K562 (cell line): ENCODE measurements around the gene CACNG3. TPM values are rescaled to one million over a fixed set of nuclear protein-coding genes. Genes with fewer than 3 reads are reported as not detected.

Experiments
- ATAC-seq: fragments of 200-7000 bp; cut with Tn5 transposase; 3 replicates; pipeline ENCODE4 v1.9.1; 2020; ENCODE audit warnings: moderate library complexity
- BruUV-seq: library from RNA; stranded (reverse); fragments of 400-500 nt; replicated peaks from 2 replicates; lab custom pipeline; 2021; lab: Mats Ljungman, UMichigan
- CTCF ChIA-PET: fragments of 300-600 bp; formaldehyde crosslinking; extraction: SDS; loops from one replicate; lab custom pipeline; 2021; ENCODE audit warnings: low intra/inter-chr PET ratio; lab: Yijun Ruan, JAX
- POLR2A ChIA-PET: fragments of 300-600, 350-650 bp; sonication (Branson Sonifier 250); formaldehyde crosslinking; extraction: SDS; loops from one replicate; lab custom pipeline; 2021; ENCODE audit warnings: antibody characterized with exemption, inconsistent platforms; lab: Yijun Ruan, JAX
- DNase-seq, 4 experiments: peaks; one replicate each; pipeline versions ENCODE4 v3.0.0 to v3.0.0-alpha.2; 2011 to 2018; ENCODE audit warnings: low spot score in 3 of 4, mixed read lengths in 3 of 4; ENCODE audit errors: extremely low read depth in 1 of 4
- FAIRE-seq: peaks from 2 replicates; lab custom pipeline; 2011; peaks lifted over from hg19 to GRCh38; lab: Jason Lieb, UNC
- H2AFZ ChIP-seq: 2 replicates; pipeline ENCODE4 v1.6.0; 2011; ENCODE audit warnings: low read depth, low read length, control low read depth, inconsistent platforms
- H3K27ac ChIP-seq: fragments of 200-600 bp; 3 replicates; pipeline ENCODE4 v1.8.0; 2011; ENCODE audit warnings: low read depth, mild to moderate bottlenecking, control low read depth, inconsistent platforms, low read length, moderate library complexity, mixed read lengths; ENCODE audit errors: extremely low read depth
- H3K27me3 ChIP-seq, 2 experiments: fragments of 300-600 bp in 1 of 2; 2 replicates in 1 of 2; 3 replicates in 1 of 2; pipeline versions ENCODE4 v1.6.0 to v1.8.0; 2011; ENCODE audit warnings: inconsistent platforms in 2 of 2, low read length in 2 of 2, mild to moderate bottlenecking in 1 of 2, mixed read lengths in 1 of 2, moderate library complexity in 1 of 2; ENCODE audit not compliant: control insufficient read depth in 2 of 2, insufficient read depth in 2 of 2
- H3K36me3 ChIP-seq: fragments of 300-600 bp; 3 replicates; pipeline ENCODE4 v1.8.0; 2011; ENCODE audit warnings: mild to moderate bottlenecking, low read length, inconsistent platforms; ENCODE audit not compliant: control insufficient read depth, insufficient read depth
- H3K4me1 ChIP-seq, 2 experiments: fragments of 200-600 bp in 1 of 2; replicated peaks in 1 of 2; 2 replicates in 1 of 2; 3 replicates in 1 of 2; pipeline versions ENCODE4 v1.5.1 to v1.8.0; 2011; ENCODE audit warnings: inconsistent platforms in 2 of 2, low read length in 2 of 2, mild to moderate bottlenecking in 1 of 2, mixed read lengths in 1 of 2, moderate library complexity in 1 of 2; ENCODE audit not compliant: control insufficient read depth in 2 of 2, insufficient read depth in 2 of 2
- H3K4me2 ChIP-seq: 2 replicates; pipeline ENCODE4 v1.6.1; 2011; ENCODE audit warnings: low read length, control low read depth, inconsistent platforms, mixed read lengths; ENCODE audit not compliant: insufficient read depth
- H3K4me3 ChIP-seq: fragments of 200-600 bp; sonication (generic), shearing (Covaris generic); 2 replicates; pipeline ENCODE4 v1.5.1; 2016; ENCODE audit warnings: control low read depth, inconsistent platforms
- H3K79me2 ChIP-seq: fragments of 200-600 bp; 3 replicates; pipeline ENCODE4 v1.8.0; 2011; ENCODE audit warnings: low read length, inconsistent platforms; ENCODE audit not compliant: control insufficient read depth, insufficient read depth
- H3K9ac ChIP-seq, 2 experiments: 2 replicates each; pipeline versions ENCODE4 v1.6.0 to v1.6.1; 2011; ENCODE audit warnings: low read depth in 2 of 2, low read length in 2 of 2, control low read depth in 1 of 2, inconsistent platforms in 1 of 2, mild to moderate bottlenecking in 1 of 2, mixed read lengths in 1 of 2; ENCODE audit not compliant: insufficient read depth in 1 of 2
- H3K9me1 ChIP-seq: one replicate; pipeline ENCODE4 v1.6.0; 2011; ENCODE audit warnings: inconsistent platforms, mild to moderate bottlenecking, low read length, moderate library complexity; ENCODE audit not compliant: control insufficient read depth, insufficient read depth
- H3K9me3 ChIP-seq: replicated peaks from 2 replicates; pipeline ENCODE4 v1.5.1; 2011; ENCODE audit warnings: low read depth, low read length, inconsistent platforms; ENCODE audit not compliant: control insufficient read depth, insufficient read depth
- H4K20me1 ChIP-seq: replicated peaks from 2 replicates; pipeline ENCODE4 v1.6.1; 2011; ENCODE audit warnings: low read length, inconsistent platforms, mixed read lengths; ENCODE audit not compliant: control insufficient read depth, insufficient read depth
- CBX1 ChIP-seq: sonication (generic); IDR thresholded peaks from 2 replicates; pipeline ENCODE4 v1.6.1; 2016; ENCODE audit warnings: antibody characterized with exemption, low read depth, mild to moderate bottlenecking
- CCAR2 ChIP-seq: fragments of 200-400 bp; formaldehyde crosslinking; IDR thresholded peaks from 2 replicates; pipeline ENCODE4 v1.6.1; 2017; ENCODE audit warnings: mild to moderate bottlenecking, low read depth, low read length
- NEUROD1 ChIP-seq: fragments of 150-350 bp; IDR thresholded peaks from 2 replicates; pipeline ENCODE4 v1.6.1; 2014; ENCODE audit warnings: borderline replicate concordance, low read length, low read depth; ENCODE audit not compliant: partially characterized antibody
- POLR2A ChIP-seq: fragments of 450-650 bp; conservative IDR thresholded peaks from 2 replicates; pipeline ENCODE4 v1.6.1; 2016
- POLR2G ChIP-seq: fragments of 200-400 bp; formaldehyde crosslinking; IDR thresholded peaks from 2 replicates; pipeline ENCODE4 v1.6.1; 2017; ENCODE audit warnings: low read depth, mild to moderate bottlenecking, antibody characterized with exemption, low read length, moderate library complexity
- POU5F1 ChIP-seq: fragments of 150-350 bp; IDR thresholded peaks from 2 replicates; pipeline ENCODE4 v1.6.1; 2014; ENCODE audit warnings: borderline replicate concordance, low read length, low read depth, mild to moderate bottlenecking; ENCODE audit not compliant: partially characterized antibody
- RBM34 ChIP-seq: fragments of 200-400 bp; formaldehyde crosslinking; IDR thresholded peaks from 2 replicates; pipeline ENCODE4 v1.6.1; 2018; ENCODE audit warnings: low read length, borderline replicate concordance; ENCODE audit not compliant: insufficient read depth
- ZBTB26 ChIP-seq: fragments of 450-650 bp; formaldehyde crosslinking; IDR thresholded peaks from 2 replicates; pipeline ENCODE4 v1.4.0; 2022; ENCODE audit warnings: missing genetic modification characterization
- ZNF584 ChIP-seq: fragments of 200-800 bp; sonication (Bioruptor generic); IDR thresholded peaks from 2 replicates; pipeline ENCODE4 v1.6.1; 2016; ENCODE audit warnings: low read depth, mild to moderate bottlenecking, missing genetic modification characterization, missing compliant biosample characterization
- WGBS: fragments of 100-300 bp; shearing (Covaris generic); methylation state at CpG from one replicate; pipeline ENCODE4 v1.1.6; 2016; ENCODE audit warnings: low coverage, mixed read lengths; ENCODE audit not compliant: insufficient coverage; ENCODE audit errors: missing lambda C conversion rate; 5-methylcytosine and 5-hydroxymethylcytosine counted together
- in situ Hi-C: fragments of 300-500 bp; cut with MboI; formaldehyde crosslinking; loops from 4 replicates; pipeline ENCODE4 v1.15.0; 2018; ENCODE audit warnings: inconsistent platforms, mixed read lengths
- intact Hi-C: fragments of 100-400 bp; cut with micrococcal nuclease; formaldehyde crosslinking; loops from 2 replicates; pipeline ENCODE4 v1.14.2; 2022
- polyA plus RNA-seq, 8 experiments: library from polyadenylated mRNA; depleted of rRNA in 4 of 8; stranded (reverse) in 5 of 8; unstranded in 3 of 8; fragments of >200 nt; fragmentation: Nextera tagmentation in 2 of 8; fragmentation: Illumina TruSeq in 1 of 8; extraction: Ambion mirVana in 2 of 8; extraction: Trizol in 1 of 8; gene quantifications; 2 replicates each; pipeline versions ENCODE4 v1.2.1 to v1.2.3, GENCODE V29; 2011 to 2014; ENCODE audit warnings: inconsistent platforms in 1 of 8, missing spikeins in 1 of 8
- total RNA-seq, 7 experiments: library from RNA; depleted of rRNA in 6 of 7; stranded (reverse); fragments of >200 nt in 6 of 7; fragmentation: Illumina TruSeq in 2 of 7; extraction: Trizol in 2 of 7; gene quantifications; 2 replicates each; pipeline versions ENCODE4 v1.2.1 to v1.2.3, GENCODE V29; 2011 to 2021; ENCODE audit warnings: low replicate concordance in 1 of 7
- TF ChIP-seq, protein P1 (sequence below), 2 experiments: fragments of 450-650 bp; formaldehyde crosslinking in 1 of 2; IDR thresholded peaks; 2 replicates each; pipeline versions ENCODE4 v1.4.0 to v1.6.1; 2014 to 2020; ENCODE audit warnings: mild to moderate bottlenecking in 2 of 2, borderline replicate concordance in 1 of 2, low read depth in 1 of 2

CACNG3 gene
- total and polyA plus RNA-seq, 9 of the 15 experiments (the other 6 are each of a cell fraction or from before 2014, with no cell fraction given): not detected

GRCh38 chr16:24221219-24221618 lies 34.9 kb upstream of the CACNG3 start:
- Histone ChIP-seq H3K4me2 (no peak overlapping the region), H3K4me1 (peaks cover 3 to 25% of the 10 kb centered on the region in 2 experiments; a peak in 3 of 5 replicates), H3K9ac (no peak overlapping the region), H2AFZ (no peak overlapping the region), H3K79me2 (no peaks in the 10 kb centered on the region), H3K27me3 (no peaks in the 10 kb centered on the region), H3K9me1 (peaks cover 4% of the 10 kb centered on the region), H3K9me3 (no peaks in the 10 kb centered on the region), H3K27ac (no peak overlapping the region), H4K20me1 (no peaks in the 10 kb centered on the region), H3K4me3 (no peak overlapping the region), H3K36me3 (peaks cover 32% of the 10 kb centered on the region)
- ChIA-PET CTCF (no interaction called here), POLR2A (interaction anchor here (1.0 to 1.5 kb wide), 2 partner anchors 8 to 11 kb away, joined by 3 to 4 read pairs; no protein-coding TSS in a partner anchor)
- FAIRE-seq (no peak), DNase-seq (no peak), ATAC-seq (no peak)
- TF ChIP-seq POU5F1: no peak
- no peak for TF ChIP-seq CBX1
- TF ChIP-seq, protein P1, sequence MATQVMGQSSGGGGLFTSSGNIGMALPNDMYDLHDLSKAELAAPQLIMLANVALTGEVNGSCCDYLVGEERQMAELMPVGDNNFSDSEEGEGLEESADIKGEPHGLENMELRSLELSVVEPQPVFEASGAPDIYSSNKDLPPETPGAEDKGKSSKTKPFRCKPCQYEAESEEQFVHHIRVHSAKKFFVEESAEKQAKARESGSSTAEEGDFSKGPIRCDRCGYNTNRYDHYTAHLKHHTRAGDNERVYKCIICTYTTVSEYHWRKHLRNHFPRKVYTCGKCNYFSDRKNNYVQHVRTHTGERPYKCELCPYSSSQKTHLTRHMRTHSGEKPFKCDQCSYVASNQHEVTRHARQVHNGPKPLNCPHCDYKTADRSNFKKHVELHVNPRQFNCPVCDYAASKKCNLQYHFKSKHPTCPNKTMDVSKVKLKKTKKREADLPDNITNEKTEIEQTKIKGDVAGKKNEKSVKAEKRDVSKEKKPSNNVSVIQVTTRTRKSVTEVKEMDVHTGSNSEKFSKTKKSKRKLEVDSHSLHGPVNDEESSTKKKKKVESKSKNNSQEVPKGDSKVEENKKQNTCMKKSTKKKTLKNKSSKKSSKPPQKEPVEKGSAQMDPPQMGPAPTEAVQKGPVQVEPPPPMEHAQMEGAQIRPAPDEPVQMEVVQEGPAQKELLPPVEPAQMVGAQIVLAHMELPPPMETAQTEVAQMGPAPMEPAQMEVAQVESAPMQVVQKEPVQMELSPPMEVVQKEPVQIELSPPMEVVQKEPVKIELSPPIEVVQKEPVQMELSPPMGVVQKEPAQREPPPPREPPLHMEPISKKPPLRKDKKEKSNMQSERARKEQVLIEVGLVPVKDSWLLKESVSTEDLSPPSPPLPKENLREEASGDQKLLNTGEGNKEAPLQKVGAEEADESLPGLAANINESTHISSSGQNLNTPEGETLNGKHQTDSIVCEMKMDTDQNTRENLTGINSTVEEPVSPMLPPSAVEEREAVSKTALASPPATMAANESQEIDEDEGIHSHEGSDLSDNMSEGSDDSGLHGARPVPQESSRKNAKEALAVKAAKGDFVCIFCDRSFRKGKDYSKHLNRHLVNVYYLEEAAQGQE (IDR thresholded peaks at IDR 0.05; ENCODE audit: borderline replicate concordance): no peak
- TF ChIP-seq, protein P1 (CRISPR knock-in tag; IDR thresholded peaks at IDR 0.05; ENCODE audit: low read depth): no peak
- no peak for TF ChIP-seq POLR2A
- no peak for TF ChIP-seq POLR2G
- no peak for TF ChIP-seq ZBTB26
- TF ChIP-seq RBM34: no peak
- no peak for TF ChIP-seq CCAR2
- TF ChIP-seq NEUROD1: no peak
- TF ChIP-seq ZNF584 (CRISPR knock-in tag): no peak
- no TSS peak for BruUV-seq
- intact Hi-C loops: no loop called here
- in situ Hi-C loops: no loop called here
- WGBS: 100% methylated on average over 2 of the region's 2 CpGs
